ENCODE measurements around the gene YOD1.

- TF ChIP-seq CTCF (conservative IDR thresholded peaks at IDR 0.05) = no peak
- no peak for TF ChIP-seq EZH2 (IDR thresholded peaks at IDR 0.05; ENCODE audit: low read depth)
These were observed 25.4 kb upstream of the YOD1 start for GRCh38 chr1:207076181-207076955.

All from PC-9 (cell line).